AG09319 (cell line): ENCODE results near the gene SELENOM.

Experiments
- DNase-seq: peaks from one replicate; pipeline ENCODE4 v3.0.0-alpha.2; 2010; ENCODE audit warnings: low read depth; ENCODE audit errors: extremely low read depth
- TF ChIP-seq, protein P1 (sequence below): IDR thresholded peaks from 2 replicates; pipeline ENCODE4 v1.5.1; 2011; ENCODE audit warnings: low read depth, mild to moderate bottlenecking, inconsistent platforms, low read length, moderate library complexity

Gene SELENOM

DNA sequence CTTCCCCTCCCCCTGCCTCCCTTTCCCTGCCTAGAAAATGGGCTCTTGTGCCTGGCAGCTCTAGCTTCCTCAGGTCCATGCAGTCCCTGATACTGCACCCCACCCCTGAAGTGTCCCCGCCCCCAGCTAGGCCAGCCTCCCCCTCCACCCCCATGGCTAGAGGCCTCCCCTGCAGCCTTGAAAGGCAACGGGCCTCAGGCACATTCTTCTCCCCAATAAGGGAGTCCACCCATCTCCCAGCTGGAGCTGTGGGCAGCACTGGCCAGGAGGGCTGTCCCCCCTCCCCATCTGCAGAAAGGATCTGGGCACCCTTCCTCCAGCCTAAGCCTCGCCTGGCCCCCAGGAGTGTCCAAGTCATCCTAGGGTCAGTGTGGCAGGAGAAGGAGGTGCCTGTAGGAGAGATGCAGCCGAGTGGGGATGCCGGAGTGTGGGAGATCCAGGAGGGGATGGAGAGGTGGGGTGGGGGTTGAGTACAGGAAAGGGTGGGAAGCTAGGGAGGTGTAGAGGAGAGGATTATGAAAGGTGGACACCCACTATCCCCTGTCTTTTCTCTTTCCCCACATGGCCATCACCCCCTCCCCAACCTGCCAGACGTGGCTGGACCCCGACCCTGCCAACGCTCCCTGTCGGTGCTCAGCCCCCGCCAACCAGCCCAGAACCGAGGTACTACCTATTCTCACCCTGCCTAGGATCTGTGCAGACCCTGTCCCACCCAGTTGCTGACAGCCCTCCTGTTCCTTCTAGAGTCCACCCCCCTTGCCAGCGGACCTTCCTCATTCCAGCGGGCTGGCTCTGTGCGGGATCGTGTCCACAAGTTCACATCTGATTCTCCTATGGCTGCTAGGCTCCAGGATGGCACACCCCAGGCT is 16.9 kb downstream of the SELENOM start:
- TF ChIP-seq, protein P1, sequence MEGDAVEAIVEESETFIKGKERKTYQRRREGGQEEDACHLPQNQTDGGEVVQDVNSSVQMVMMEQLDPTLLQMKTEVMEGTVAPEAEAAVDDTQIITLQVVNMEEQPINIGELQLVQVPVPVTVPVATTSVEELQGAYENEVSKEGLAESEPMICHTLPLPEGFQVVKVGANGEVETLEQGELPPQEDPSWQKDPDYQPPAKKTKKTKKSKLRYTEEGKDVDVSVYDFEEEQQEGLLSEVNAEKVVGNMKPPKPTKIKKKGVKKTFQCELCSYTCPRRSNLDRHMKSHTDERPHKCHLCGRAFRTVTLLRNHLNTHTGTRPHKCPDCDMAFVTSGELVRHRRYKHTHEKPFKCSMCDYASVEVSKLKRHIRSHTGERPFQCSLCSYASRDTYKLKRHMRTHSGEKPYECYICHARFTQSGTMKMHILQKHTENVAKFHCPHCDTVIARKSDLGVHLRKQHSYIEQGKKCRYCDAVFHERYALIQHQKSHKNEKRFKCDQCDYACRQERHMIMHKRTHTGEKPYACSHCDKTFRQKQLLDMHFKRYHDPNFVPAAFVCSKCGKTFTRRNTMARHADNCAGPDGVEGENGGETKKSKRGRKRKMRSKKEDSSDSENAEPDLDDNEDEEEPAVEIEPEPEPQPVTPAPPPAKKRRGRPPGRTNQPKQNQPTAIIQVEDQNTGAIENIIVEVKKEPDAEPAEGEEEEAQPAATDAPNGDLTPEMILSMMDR: no peak
- no peak for DNase-seq

GRCh38 chr22:31089160-31090100 is 17.9 kb downstream of the SELENOM start:
- no peak for DNase-seq
- TF ChIP-seq, protein P1: peak; percentile 92

GRCh38 chr22:31088233-31088986 is 19.0 kb downstream of the SELENOM start:
- no peak for DNase-seq

DNA sequence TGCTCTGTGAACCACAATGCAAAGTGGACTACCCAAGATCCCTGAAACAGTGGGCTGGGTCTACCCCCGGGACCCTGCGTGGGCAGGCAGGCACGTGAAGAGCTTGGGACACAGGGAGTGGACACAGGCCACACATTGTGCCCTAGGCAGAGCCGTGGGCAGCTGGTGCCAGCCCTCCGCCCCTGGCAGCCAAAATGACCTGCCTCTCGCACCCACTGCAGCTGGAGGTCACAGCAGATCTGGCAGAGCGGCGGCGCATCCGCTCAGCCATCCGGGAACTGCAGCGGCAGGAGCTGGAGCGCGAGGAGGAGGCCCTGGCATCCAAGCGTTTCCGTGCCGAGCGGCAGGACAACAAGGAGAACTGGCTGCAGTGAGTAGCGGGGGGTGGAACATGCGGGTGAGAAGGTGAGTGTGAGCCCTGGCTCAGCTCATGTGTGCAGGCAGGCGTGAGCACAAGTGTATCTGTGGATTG is 19.6 kb downstream of the SELENOM start:
- no peak for DNase-seq
- TF ChIP-seq, protein P1: no peak

More at GRCh38 chr22:31088233-31088986, 19.0 kb downstream of the SELENOM start:
- TF ChIP-seq, protein P1: no peak

- TF ChIP-seq, protein P1: no peak
- no peak for DNase-seq
Measured at GRCh38 chr22:31086703-31087330, 20.6 kb downstream of the SELENOM start.

GRCh38 chr22:31085928-31086327 is 21.4 kb downstream of the SELENOM start:
- TF ChIP-seq, protein P1: no peak
- DNase-seq: no peak
